Subcutaneous abdominal adipose tissue (tissue), 5 donors: ENCODE data around the gene EFCAB8.

Source experiments
- H3K27ac ChIP-seq: one replicate; pipeline ENCODE4 v1.7.0; 2013; ENCODE audit warnings: low read depth, mild to moderate bottlenecking, inconsistent platforms, low read length, moderate library complexity
- H3K27me3 ChIP-seq, 5 donors: one replicate each; pipeline ENCODE4 v1.7.0; 2013; ENCODE audit warnings: low read length in 5 of 5, inconsistent platforms in 1 of 5; ENCODE audit not compliant: control insufficient read depth in 5 of 5, insufficient read depth in 4 of 5
- H3K36me3 ChIP-seq, 5 donors: one replicate each; pipeline ENCODE4 v1.7.0; 2013; ENCODE audit warnings: low read length in 5 of 5; ENCODE audit not compliant: control insufficient read depth in 5 of 5, insufficient read depth in 5 of 5
- H3K4me1 ChIP-seq, 5 donors: one replicate each; pipeline ENCODE4 v1.7.0; 2013; ENCODE audit warnings: low read length in 5 of 5, mild to moderate bottlenecking in 3 of 5, moderate library complexity in 1 of 5; ENCODE audit not compliant: control insufficient read depth in 5 of 5, insufficient read depth in 5 of 5
- H3K4me3 ChIP-seq, 5 donors: one replicate each; pipeline ENCODE4 v1.7.0; 2013; ENCODE audit warnings: low read length in 5 of 5, low read depth in 1 of 5
- H3K9ac ChIP-seq, 5 donors: one replicate each; pipeline ENCODE4 v1.7.0; 2013; ENCODE audit warnings: low read length in 5 of 5, mild to moderate bottlenecking in 4 of 5, moderate library complexity in 3 of 5
- H3K9me3 ChIP-seq, 5 donors: one replicate each; pipeline ENCODE4 v1.7.0; 2013; ENCODE audit warnings: low read length in 5 of 5; ENCODE audit not compliant: control insufficient read depth in 5 of 5
- donor health status: healthy.
- donor health status: healthy.
- donor health status: healthy.
- donor health status: healthy.
- donor health status: healthy.

EFCAB8 gene

GRCh38 chr20:32997431-32997830 lies 138.7 kb downstream of the EFCAB8 start:
- Histone ChIP-seq H3K9ac (no peak overlapping the region), H3K36me3 (no peaks in the 10 kb centered on the region), H3K9me3 (peaks cover 0 to 8% (median 3%) of the 10 kb centered on the region in 5 donors), H3K4me1 (peaks cover 0 to 9% (median 6%) of the 10 kb centered on the region in 5 donors), H3K27ac (no peak overlapping the region), H3K27me3 (no peaks in the 10 kb centered on the region), H3K4me3 (no peak overlapping the region)

- H3K9me3 ChIP-seq: peaks cover 0 to 8% (median 3%) of the 10 kb centered on the region in 5 donors
- H3K27ac ChIP-seq: no peak overlapping the region
- no peak overlapping the region for H3K4me3 ChIP-seq
- no peaks in the 10 kb centered on the region for H3K36me3 ChIP-seq
- no peaks in the 10 kb centered on the region for H3K27me3 ChIP-seq
- peaks cover 0 to 9% (median 6%) of the 10 kb centered on the region in 5 donors for H3K4me1 ChIP-seq
- no peak overlapping the region for H3K9ac ChIP-seq
Measured at GRCh38 chr20:32999603-33000250, 141.0 kb downstream of the EFCAB8 start.

GRCh38 chr20:33000802-33001466 lies 142.2 kb downstream of the EFCAB8 start:
- H3K9ac ChIP-seq: no peak overlapping the region
- H3K4me3 ChIP-seq: no peak overlapping the region
- no peaks in the 10 kb centered on the region for H3K27me3 ChIP-seq

GRCh38 chr20:33002087-33002808 lies 143.5 kb downstream of the EFCAB8 start:
- H3K9me3 ChIP-seq: peaks cover 0 to 11% (median 5%) of the 10 kb centered on the region in 5 donors
- no peak overlapping the region for H3K4me3 ChIP-seq
- no peaks in the 10 kb centered on the region for H3K36me3 ChIP-seq
- H3K27me3 ChIP-seq: no peaks in the 10 kb centered on the region
- H3K27ac ChIP-seq: no peak overlapping the region
- peaks cover 0 to 9% (median 6%) of the 10 kb centered on the region in 5 donors for H3K4me1 ChIP-seq
- H3K9ac ChIP-seq: no peak overlapping the region

More at GRCh38 chr20:33000802-33001466, 142.2 kb downstream of the EFCAB8 start:
- Histone ChIP-seq H3K36me3 (no peaks in the 10 kb centered on the region), H3K9me3 (peaks cover 0 to 8% (median 5%) of the 10 kb centered on the region in 5 donors), H3K27ac (no peak overlapping the region), H3K4me1 (peaks cover 0 to 9% (median 6%) of the 10 kb centered on the region in 5 donors)

GRCh38 chr20:33004141-33004751 lies 145.5 kb downstream of the EFCAB8 start, which contains the start of gene SUN5:
Gene SUN5 (minus strand): TSS chr20:33004433. CDS start chr20:33004340, 93 bp downstream.
- Histone ChIP-seq H3K27ac (no peak within 1 kb of the TSS), H3K36me3 (no peaks in the 10 kb centered on the region), H3K9ac (no peak within 1 kb of the TSS), H3K4me1 (peaks cover under 1 to 15% (median 10%) of the 10 kb centered on the region in 5 donors), H3K4me3 (no peak within 1 kb of the TSS), H3K9me3 (peaks cover 0 to 11% (median 5%) of the 10 kb centered on the region in 5 donors), H3K27me3 (no peaks in the 10 kb centered on the region)

- Histone ChIP-seq H3K36me3 (no peaks in the 10 kb centered on the region), H3K9ac (no peak overlapping the region), H3K9me3 (peaks cover 0 to 11% (median 5%) of the 10 kb centered on the region in 5 donors), H3K27me3 (no peaks in the 10 kb centered on the region), H3K4me3 (no peak overlapping the region), H3K4me1 (peaks cover 2 to 18% (median 13%) of the 10 kb centered on the region in 5 donors), H3K27ac (no peak overlapping the region)
Measured at GRCh38 chr20:33005132-33005566, 146.4 kb downstream of the EFCAB8 start.

- H3K27ac ChIP-seq: no peak overlapping the region
- H3K36me3 ChIP-seq: no peaks in the 10 kb centered on the region
Measured at GRCh38 chr20:33005908-33006775, 147.4 kb downstream of the EFCAB8 start.

GRCh38 chr20:33006776-33007375 lies 148.2 kb downstream of the EFCAB8 start:
- Histone ChIP-seq H3K9ac (no peak overlapping the region), H3K27ac (no peak overlapping the region), H3K4me1 (peaks cover 2 to 17% (median 13%) of the 10 kb centered on the region in 5 donors), H3K27me3 (no peaks in the 10 kb centered on the region), H3K9me3 (peaks cover 0 to 11% (median 5%) of the 10 kb centered on the region in 5 donors), H3K4me3 (no peak overlapping the region), H3K36me3 (no peaks in the 10 kb centered on the region)

More at GRCh38 chr20:33005908-33006775, 147.4 kb downstream of the EFCAB8 start:
- H3K4me3 ChIP-seq: no peak overlapping the region
- peaks cover 0 to 11% (median 5%) of the 10 kb centered on the region in 5 donors for H3K9me3 ChIP-seq
- peaks cover 2 to 17% (median 13%) of the 10 kb centered on the region in 5 donors for H3K4me1 ChIP-seq
- H3K9ac ChIP-seq: no peak overlapping the region
- no peaks in the 10 kb centered on the region for H3K27me3 ChIP-seq
